ENCODE results near the gene C1GALT1. TPM values are rescaled to one million over a fixed set of nuclear protein-coding genes. Genes with fewer than 3 reads are reported as not detected.
"Not testable (repeated sequence)": the region's sequence is repeated elsewhere in the genome, so short reads cannot be mapped to it uniquely, and the experiment has no call there.

Gene C1GALT1
- total RNA-seq, 1 donor from 2014 or later = 164 TPM

- no peak for DNase-seq (ENCODE audit: low read depth)
Measured at GRCh38 chr7:7166318-7166717, 16.0 kb upstream of the C1GALT1 start.

GRCh38 chr7:7169296-7169695 lies 13.0 kb upstream of the C1GALT1 start:
- DNase-seq (ENCODE audit: low read depth) = no peak

GRCh38 chr7:7173956-7174632 lies 8.2 kb upstream of the C1GALT1 start:
- no peak for DNase-seq (ENCODE audit: low read depth)

GRCh38 chr7:7175075-7175695 lies 7.2 kb upstream of the C1GALT1 start:
- DNase-seq (ENCODE audit: low read depth) = peak; percentile 62

GRCh38 chr7:7176406-7177043 lies 5.8 kb upstream of the C1GALT1 start:
- DNase-seq (ENCODE audit: low read depth) = peak; percentile 90

- no peak for DNase-seq (ENCODE audit: low read depth)
Measured at GRCh38 chr7:7177044-7177517, 5.3 kb upstream of the C1GALT1 start.

- no peak for DNase-seq (ENCODE audit: low read depth)
Measured at GRCh38 chr7:7178081-7178480, 4.3 kb upstream of the C1GALT1 start.

- DNase-seq (ENCODE audit: low read depth) = no peak
Measured at GRCh38 chr7:7178906-7179305, 3.4 kb upstream of the C1GALT1 start.

- DNase-seq (ENCODE audit: low read depth) = no peak
Measured at GRCh38 chr7:7180725-7181449, 1.5 kb upstream of the C1GALT1 start.

GRCh38 chr7:7181519-7182155 lies 707 bp upstream of the C1GALT1 start:
- DNase-seq (ENCODE audit: low read depth) = peak; percentile 88

- DNase-seq (ENCODE audit: low read depth) = peak; percentile 57
Measured at GRCh38 chr7:7183061-7183837, 905 bp downstream of the C1GALT1 start.

- no peak for DNase-seq (ENCODE audit: low read depth)
Measured at GRCh38 chr7:7183838-7184463, 1.6 kb downstream of the C1GALT1 start.

- no peak for DNase-seq (ENCODE audit: low read depth)
Measured at GRCh38 chr7:7185371-7185989, 3.1 kb downstream of the C1GALT1 start.

- no peak for DNase-seq (ENCODE audit: low read depth)
Measured at GRCh38 chr7:7188091-7188490, 5.7 kb downstream of the C1GALT1 start.

- no peak for DNase-seq (ENCODE audit: low read depth)
Measured at GRCh38 chr7:7188742-7189141, 6.4 kb downstream of the C1GALT1 start.

- DNase-seq (ENCODE audit: low read depth) = peak; percentile 59
Measured at GRCh38 chr7:7190142-7190541, 7.8 kb downstream of the C1GALT1 start.

GRCh38 chr7:7191137-7191536 lies 8.8 kb downstream of the C1GALT1 start:
- DNase-seq (ENCODE audit: low read depth) = no peak

- not testable (repeated sequence) for DNase-seq (ENCODE audit: low read depth)
Measured at GRCh38 chr7:7192798-7193788, 10.7 kb downstream of the C1GALT1 start.
